HuH-7 (cell line): ENCODE measurements around the gene MBNL1.
"Not testable (repeated sequence)": the region's sequence is repeated elsewhere in the genome, so short reads cannot be mapped to it uniquely, and the experiment has no call there.

Source experiments
- DNase-seq: peaks from one replicate; pipeline ENCODE4 v3.0.0; 2011; ENCODE audit warnings: low spot score

MBNL1 gene

GRCh38 chr3:152319831-152320617 is 51.3 kb downstream of the MBNL1 start:
- no peak for DNase-seq

- DNase-seq, result no peak
Measured at GRCh38 chr3:152321200-152321954, 52.6 kb downstream of the MBNL1 start.

GRCh38 chr3:152321955-152322377 is 53.2 kb downstream of the MBNL1 start:
- DNase-seq, result no peak

- DNase-seq, result no peak
Measured at GRCh38 chr3:152322756-152323155, 54.0 kb downstream of the MBNL1 start.

- DNase-seq, result no peak
Measured at GRCh38 chr3:152323834-152324233, 55.1 kb downstream of the MBNL1 start.

- DNase-seq, result no peak
Measured at GRCh38 chr3:152325136-152325535, 56.4 kb downstream of the MBNL1 start.

GRCh38 chr3:152327203-152327602 is 58.5 kb downstream of the MBNL1 start:
- no peak for DNase-seq

GRCh38 chr3:152328841-152329240 is 60.1 kb downstream of the MBNL1 start:
- DNase-seq, result peak; percentile 17

- DNase-seq, result no peak
Measured at GRCh38 chr3:152330559-152330958, 61.8 kb downstream of the MBNL1 start.

- no peak for DNase-seq
Measured at GRCh38 chr3:152331018-152331541, 62.4 kb downstream of the MBNL1 start.

- DNase-seq, result no peak
Measured at GRCh38 chr3:152331998-152332397, 63.3 kb downstream of the MBNL1 start.

- no peak for DNase-seq
Measured at GRCh38 chr3:152333928-152334327, 65.2 kb downstream of the MBNL1 start.

- DNase-seq, result no peak
Measured at GRCh38 chr3:152334761-152335160, 66.0 kb downstream of the MBNL1 start.

GRCh38 chr3:152335273-152335672 is 66.5 kb downstream of the MBNL1 start:
- DNase-seq, result no peak

- DNase-seq, result not testable (repeated sequence)
Measured at GRCh38 chr3:152337337-152337736, 68.6 kb downstream of the MBNL1 start.

- no peak for DNase-seq
Measured at GRCh38 chr3:152338159-152338720, 69.5 kb downstream of the MBNL1 start.

- no peak for DNase-seq
Measured at GRCh38 chr3:152339881-152340505, 71.3 kb downstream of the MBNL1 start.

GRCh38 chr3:152345233-152345632 is 76.5 kb downstream of the MBNL1 start:
- no peak for DNase-seq

- DNase-seq, result no peak
Measured at GRCh38 chr3:152346058-152346457, 77.3 kb downstream of the MBNL1 start.

GRCh38 chr3:152346740-152347139 is 78.0 kb downstream of the MBNL1 start:
- no peak for DNase-seq

- DNase-seq, result no peak
Measured at GRCh38 chr3:152348436-152349177, 79.9 kb downstream of the MBNL1 start.

- DNase-seq, result no peak
Measured at GRCh38 chr3:152349392-152349791, 80.7 kb downstream of the MBNL1 start.
